Esophagus squamous epithelium (tissue), 4 donors: ENCODE results near the gene RBPMS2.

Experiments used
- CTCF ChIP-seq, 6 experiments: fragments of 450-650 bp in 4 of 6; fragments of 200-600 bp in 2 of 6; sonication (generic) in 2 of 6; IDR thresholded peaks; one replicate each; pipeline ENCODE4 v1.5.1; 2016 to 2019; ENCODE audit warnings: antibody characterized with exemption in 6 of 6, mild to moderate bottlenecking in 4 of 6, moderate library complexity in 4 of 6
- POLR2A ChIP-seq, 4 donors: fragments of 450-650 bp; IDR thresholded peaks; one replicate each; pipeline ENCODE4 v1.6.1; 2017; ENCODE audit warnings: antibody characterized with exemption in 4 of 4, mild to moderate bottlenecking in 4 of 4, moderate library complexity in 3 of 4

DNA sequence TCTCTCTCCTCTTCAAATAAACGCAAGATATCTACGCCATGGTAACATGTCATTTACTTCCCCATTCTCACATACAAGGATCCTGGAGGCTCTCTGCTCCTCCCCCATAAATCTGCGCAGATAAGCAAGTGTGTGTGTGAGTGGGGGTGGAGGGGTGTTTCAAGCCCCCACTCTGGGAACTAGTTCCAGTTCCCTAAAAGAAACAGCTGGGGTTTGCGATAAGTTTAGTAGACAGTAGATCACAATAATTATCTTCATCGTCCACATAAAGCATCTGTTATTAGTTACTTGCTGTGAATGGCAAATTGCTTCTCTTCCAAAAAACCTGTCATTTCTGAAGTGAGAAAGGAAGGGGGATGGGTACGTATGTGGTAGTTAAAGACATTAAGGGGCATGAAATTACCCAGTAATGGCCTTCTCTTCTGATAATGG is 79.8 kb downstream of the RBPMS2 start:
- TF ChIP-seq CTCF (IDR thresholded peaks at IDR 0.05) (no peak), POLR2A (IDR thresholded peaks at IDR 0.05) (no peak)
